Measurements from ENCODE around the gene SLC29A1. TPM values are rescaled to one million over a fixed set of nuclear protein-coding genes. Genes with fewer than 3 reads are reported as not detected.

The SLC29A1 gene
- total RNA-seq, 1 experiment from 2014 or later = 81.3 TPM

- Mint-ChIP-seq H3K4me1 (ENCODE audit: low read depth, unreplicated experiment) (peaks cover 17% of the 10 kb centered on the region), H3K4me3 (ENCODE audit: unreplicated experiment) (peak overlapping the region; percentile 89), H3K27ac (ENCODE audit: unreplicated experiment) (peak overlapping the region; percentile 95), H3K36me3 (ENCODE audit: insufficient read depth, unreplicated experiment) (peaks cover 14% of the 10 kb centered on the region), H3K9me3 (ENCODE audit: unreplicated experiment) (no peaks in the 10 kb centered on the region), H3K27me3 (ENCODE audit: insufficient read depth, unreplicated experiment) (no peaks in the 10 kb centered on the region)
- H3K4me3 ChIP-seq (ENCODE audit: low read depth, low read length) = peak overlapping the region; percentile 58
- DNase-seq = peak; percentile 69 to 90
- ChIA-PET POLR2A (interaction anchor here (1.0 to 1.1 kb wide), 4 partner anchors 9 to 110 kb away, joined by 3 to 5 read pairs (median 4); partner anchors contain the start of genes HSP90AB1, SLC29A1 and TMEM63B), CTCF (interaction anchor here (0.6 to 1.3 kb wide), 8 partner anchors 9 to 141 kb away, joined by 3 to 12 read pairs (median 3); partner anchors contain the start of genes HSP90AB1, SLC29A1, SLC35B2 and TMEM63B)
- TF ChIP-seq CTCF (IDR thresholded peaks at IDR 0.05; ENCODE audit: insufficient read depth in 1 of 2, low read depth in 1 of 2, low read length in 1 of 2, severe bottlenecking in 1 of 2, unreplicated experiment in 1 of 2) = peak; percentile 92 to 93
- intact Hi-C loops (cut with micrococcal nuclease; ENCODE audit: unreplicated experiment) = loop anchor here (1.0 kb wide), 2 partner anchors 66 to 142 kb away; no protein-coding TSS in a partner anchor
- no peaks in the 10 kb centered on the region for H3K36me3 ChIP-seq (ENCODE audit: control insufficient read depth, insufficient read depth, low read length)
- H3K4me1 ChIP-seq = peaks cover 19% of the 10 kb centered on the region
- no peaks in the 10 kb centered on the region for H3K27me3 ChIP-seq (replicated peaks; ENCODE audit: control insufficient read depth, insufficient read depth, low read length)
- no peaks in the 10 kb centered on the region for H3K9me3 ChIP-seq
- TSS peak; percentile 31 for BruUV-seq (replicated peaks)
Measured at GRCh38 chr6:44237813-44238433, 14.5 kb downstream of the SLC29A1 start.

DNA sequence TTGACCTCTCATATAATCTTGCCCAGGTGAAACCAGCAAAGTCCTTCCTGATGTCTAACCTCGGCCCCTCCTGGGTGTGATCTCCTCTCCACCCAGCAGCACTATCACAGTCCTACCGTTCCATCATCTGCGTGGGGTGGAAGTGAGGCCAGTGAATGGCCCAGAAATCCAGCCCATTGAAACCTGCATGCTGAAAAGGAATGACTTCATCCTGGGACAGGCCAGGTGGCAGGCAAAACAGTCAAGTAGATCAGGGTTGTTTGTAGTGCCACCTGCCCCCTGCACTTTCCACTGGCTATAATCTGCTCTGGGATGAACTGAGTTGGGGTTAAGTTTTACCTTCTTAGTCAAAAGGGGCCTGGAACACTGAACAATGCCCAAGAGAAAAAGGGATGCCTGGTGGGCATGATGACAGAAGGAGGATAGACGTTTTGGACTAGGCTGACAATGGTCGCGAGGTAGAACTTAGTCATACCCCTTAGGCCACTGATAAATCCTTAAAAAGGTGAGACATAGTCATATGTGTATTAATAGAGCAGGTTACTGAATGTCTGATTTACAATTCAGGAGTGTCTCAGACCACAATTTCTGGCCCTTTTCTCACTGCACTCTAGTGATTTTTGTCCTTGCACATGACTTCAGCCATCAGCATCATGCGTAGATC is 15.4 kb downstream of the SLC29A1 start:
- Mint-ChIP-seq H3K4me1 (ENCODE audit: low read depth, unreplicated experiment) (peaks cover 8% of the 10 kb centered on the region), H3K9me3 (ENCODE audit: unreplicated experiment) (no peaks in the 10 kb centered on the region), H3K36me3 (ENCODE audit: insufficient read depth, unreplicated experiment) (peaks cover 14% of the 10 kb centered on the region), H3K27me3 (ENCODE audit: insufficient read depth, unreplicated experiment) (no peaks in the 10 kb centered on the region), H3K4me3 (ENCODE audit: unreplicated experiment) (peak overlapping the region; percentile 89), H3K27ac (ENCODE audit: unreplicated experiment) (no peak overlapping the region)
- intact Hi-C loops (cut with micrococcal nuclease; ENCODE audit: unreplicated experiment) = loop anchor here (1.0 kb wide), 1 partner anchor 143 kb away; no protein-coding TSS in a partner anchor
- ChIA-PET CTCF (interaction anchor here (0.6 kb wide), 1 partner anchor 16 kb away, joined by 3 read pairs; the partner anchor contains the start of gene SLC29A1), POLR2A (no interaction called here)
- no TSS peak for BruUV-seq (replicated peaks)
- Histone ChIP-seq H3K4me1 (peaks cover 19% of the 10 kb centered on the region), H3K4me3 (ENCODE audit: low read depth, low read length) (no peak overlapping the region), H3K9me3 (no peaks in the 10 kb centered on the region), H3K36me3 (ENCODE audit: control insufficient read depth, insufficient read depth, low read length) (no peaks in the 10 kb centered on the region), H3K27me3 (replicated peaks; ENCODE audit: control insufficient read depth, insufficient read depth, low read length) (no peaks in the 10 kb centered on the region)
- no peak for DNase-seq
- TF ChIP-seq CTCF (IDR thresholded peaks at IDR 0.05; ENCODE audit: insufficient read depth in 1 of 2, low read depth in 1 of 2, low read length in 1 of 2, severe bottlenecking in 1 of 2, unreplicated experiment in 1 of 2) = no peak

- Mint-ChIP-seq H3K9me3 (ENCODE audit: unreplicated experiment) (no peaks in the 10 kb centered on the region), H3K4me1 (ENCODE audit: low read depth, unreplicated experiment) (peaks cover 6% of the 10 kb centered on the region), H3K27ac (ENCODE audit: unreplicated experiment) (no peak overlapping the region), H3K36me3 (ENCODE audit: insufficient read depth, unreplicated experiment) (peaks cover 28% of the 10 kb centered on the region), H3K27me3 (ENCODE audit: insufficient read depth, unreplicated experiment) (no peaks in the 10 kb centered on the region), H3K4me3 (ENCODE audit: unreplicated experiment) (no peak overlapping the region)
- ChIA-PET CTCF (interaction anchor here (1.5 kb wide), 1 partner anchor 71 kb away, joined by 3 read pairs; no protein-coding TSS in a partner anchor), POLR2A (no interaction called here)
- Histone ChIP-seq H3K9me3 (no peaks in the 10 kb centered on the region), H3K4me3 (ENCODE audit: low read depth, low read length) (no peak overlapping the region), H3K27me3 (replicated peaks; ENCODE audit: control insufficient read depth, insufficient read depth, low read length) (no peaks in the 10 kb centered on the region), H3K4me1 (peaks cover 5% of the 10 kb centered on the region), H3K36me3 (ENCODE audit: control insufficient read depth, insufficient read depth, low read length) (no peaks in the 10 kb centered on the region)
- intact Hi-C loops (cut with micrococcal nuclease; ENCODE audit: unreplicated experiment) = no loop called here
- DNase-seq = no peak
- no peak for TF ChIP-seq CTCF (IDR thresholded peaks at IDR 0.05; ENCODE audit: insufficient read depth in 1 of 2, low read depth in 1 of 2, low read length in 1 of 2, severe bottlenecking in 1 of 2, unreplicated experiment in 1 of 2)
- no TSS peak for BruUV-seq (replicated peaks)
Measured at GRCh38 chr6:44243345-44243744, 19.9 kb downstream of the SLC29A1 start.
